GM12801 (cell line): Measurements from ENCODE around the gene PARP11.

ENCODE experiments used
- CTCF ChIP-seq: IDR thresholded peaks from one replicate; pipeline ENCODE4 v1.5.1; 2011; ENCODE audit warnings: control low read depth; ENCODE audit not compliant: insufficient read length; ENCODE audit errors: extremely low read depth

Gene PARP11

GRCh38 chr12:3896801-3897351 is 23.7 kb upstream of the PARP11 start:
- no peak for TF ChIP-seq CTCF

GRCh38 chr12:3896356-3896755 is 23.2 kb upstream of the PARP11 start:
- TF ChIP-seq CTCF, result no peak

GRCh38 chr12:3892631-3893030 is 19.4 kb upstream of the PARP11 start:
- TF ChIP-seq CTCF, result no peak

- no peak for TF ChIP-seq CTCF
Observed at GRCh38 chr12:3891201-3891600, 18.0 kb upstream of the PARP11 start.

GRCh38 chr12:3888659-3889058 is 15.5 kb upstream of the PARP11 start:
- TF ChIP-seq CTCF, result no peak

GRCh38 chr12:3885277-3886094 is 12.3 kb upstream of the PARP11 start:
- no peak for TF ChIP-seq CTCF

- no peak for TF ChIP-seq CTCF
Observed at GRCh38 chr12:3884671-3885070, 11.5 kb upstream of the PARP11 start.
